ENCODE measurements around the gene CCDC106. TPM values are rescaled to one million over a fixed set of nuclear protein-coding genes. Genes with fewer than 3 reads are reported as not detected.

CCDC106 gene
- total and polyA plus RNA-seq, 2 experiments from 2014 or later, result 12.0 to 15.2 TPM

DNA sequence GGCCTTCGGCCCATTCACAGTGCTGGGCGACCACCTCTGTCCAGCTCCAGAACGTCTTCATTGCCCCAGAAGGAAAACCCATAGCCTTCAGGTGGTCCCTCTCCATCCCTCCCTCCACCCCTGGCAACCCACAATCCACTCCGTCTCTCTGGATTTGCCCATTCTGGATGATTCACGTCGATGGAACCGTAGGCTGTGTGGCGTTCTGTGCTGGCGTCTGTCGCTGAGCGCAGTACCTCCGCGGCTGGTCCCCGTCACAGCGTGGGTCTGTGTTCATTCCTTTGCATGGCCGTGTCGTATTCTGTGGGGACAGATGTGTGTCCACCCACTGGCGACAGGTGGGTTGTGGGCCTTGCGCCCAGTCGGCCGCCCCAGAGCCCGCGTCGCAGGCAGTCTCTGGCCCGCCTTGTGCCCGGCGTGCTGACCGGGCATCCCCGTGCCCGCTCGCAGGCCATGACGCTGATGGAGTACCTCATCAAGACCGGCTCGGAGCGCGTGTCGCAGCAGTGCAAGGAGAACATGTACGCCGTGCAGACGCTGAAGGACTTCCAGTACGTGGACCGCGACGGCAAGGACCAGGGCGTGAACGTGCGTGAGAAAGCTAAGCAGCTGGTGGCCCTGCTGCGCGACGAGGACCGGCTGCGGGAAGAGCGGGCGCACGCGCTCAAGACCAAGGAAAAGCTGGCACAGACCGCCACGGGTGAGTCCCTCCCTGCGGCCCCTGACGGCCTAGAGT is 37.1 kb downstream of the CCDC106 start:
- Histone ChIP-seq H4K20me1 (ENCODE audit: insufficient read depth) (0 out of 2 replicates have a peak, but pooled peaks cover 5% of the 10 kb centered on the region), H3K4me2 (ENCODE audit: unreplicated experiment) (no peak overlapping the region), H3K79me2 (ENCODE audit: insufficient read depth) (peaks cover 83% of the 10 kb centered on the region), H3K27ac (no peak overlapping the region), H3K9ac (no peak overlapping the region), H3K9me2 (ENCODE audit: insufficient read depth) (no peaks in the 10 kb centered on the region), H3F3A (ENCODE audit: insufficient read depth) (peaks cover 12% of the 10 kb centered on the region), H2AFZ (no peak overlapping the region), H3K27me3 (replicated peaks; ENCODE audit: insufficient read depth) (no peaks in the 10 kb centered on the region), H3K4me3 (no peak overlapping the region), H3K36me3 (ENCODE audit: low read depth) (peaks cover 4% of the 10 kb centered on the region; the same call in 1 of the 2 replicates), H3K9me3 (ENCODE audit: low read depth) (no peaks in the 10 kb centered on the region), H3K4me1 (ENCODE audit: insufficient read depth) (peaks cover 9% of the 10 kb centered on the region; the same call in 1 of the 2 replicates)
- DNase-seq, result no peak
- 94 to 96% methylated on average over 48 to 60 of the region's 60 CpGs for WGBS, 2 experiments (ENCODE audit: low coverage in 1 of 2, low lambda C conversion rate in 2 of 2, missing lambda C conversion rate in 2 of 2)
- in situ Hi-C loops (cut with MboI), result no loop called here
- TF ChIP-seq EZH2 (IDR thresholded peaks at IDR 0.05; ENCODE audit: insufficient read depth, poor library complexity, severe bottlenecking) (no peak), EZH2phosphoT487 (IDR thresholded peaks at IDR 0.05; ENCODE audit: insufficient read depth, low read depth) (no peak)

DNA sequence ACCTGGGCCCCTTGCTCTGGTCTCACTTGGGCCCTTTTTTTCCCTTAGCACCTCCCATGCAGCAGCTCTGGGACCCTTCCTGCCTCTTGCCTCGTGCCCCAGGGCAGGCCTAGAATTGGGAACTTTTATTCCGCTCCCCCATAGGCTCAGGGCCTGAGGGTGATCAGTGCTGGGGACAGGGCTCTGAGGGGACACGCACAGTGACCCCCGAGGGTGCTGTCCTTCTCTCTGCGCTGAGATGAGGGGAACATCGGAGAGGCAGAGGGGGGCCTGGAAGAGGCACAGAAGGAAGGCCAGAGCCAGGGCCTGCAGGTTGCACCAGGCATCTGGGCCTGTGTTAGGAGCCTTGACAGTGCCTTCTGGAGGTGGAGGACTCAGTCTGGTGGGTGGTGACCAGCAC is 37.8 kb downstream of the CCDC106 start:
- H3K9ac ChIP-seq, result no peak overlapping the region
- DNase-seq, result no peak
- H4K20me1 ChIP-seq (ENCODE audit: insufficient read depth), result 0 out of 2 replicates have a peak, but pooled peaks cover 5% of the 10 kb centered on the region
- H3K36me3 ChIP-seq (ENCODE audit: low read depth), result peaks cover 4% of the 10 kb centered on the region; the same call in 1 of the 2 replicates
- TF ChIP-seq EZH2phosphoT487 (IDR thresholded peaks at IDR 0.05; ENCODE audit: insufficient read depth, low read depth) (no peak), EZH2 (IDR thresholded peaks at IDR 0.05; ENCODE audit: insufficient read depth, poor library complexity, severe bottlenecking) (no peak)
- H3K79me2 ChIP-seq (ENCODE audit: insufficient read depth), result peaks cover 77% of the 10 kb centered on the region
- H3K9me2 ChIP-seq (ENCODE audit: insufficient read depth), result no peaks in the 10 kb centered on the region
- no peaks in the 10 kb centered on the region for H3K9me3 ChIP-seq (ENCODE audit: low read depth)
- no peak overlapping the region for H3K4me3 ChIP-seq
- in situ Hi-C loops (cut with MboI), result no loop called here
- WGBS, 2 experiments (ENCODE audit: low coverage in 1 of 2, low lambda C conversion rate in 2 of 2, missing lambda C conversion rate in 2 of 2), result 86 to 88% methylated on average over 6 of the region's 6 CpGs
- H3F3A ChIP-seq (ENCODE audit: insufficient read depth), result peaks cover 12% of the 10 kb centered on the region
- H2AFZ ChIP-seq, result no peak overlapping the region
- peaks cover 9% of the 10 kb centered on the region; the same call in 1 of the 2 replicates for H3K4me1 ChIP-seq (ENCODE audit: insufficient read depth)
- H3K4me2 ChIP-seq (ENCODE audit: unreplicated experiment), result no peak overlapping the region
- no peaks in the 10 kb centered on the region for H3K27me3 ChIP-seq (replicated peaks; ENCODE audit: insufficient read depth)
- H3K27ac ChIP-seq, result no peak overlapping the region

DNA sequence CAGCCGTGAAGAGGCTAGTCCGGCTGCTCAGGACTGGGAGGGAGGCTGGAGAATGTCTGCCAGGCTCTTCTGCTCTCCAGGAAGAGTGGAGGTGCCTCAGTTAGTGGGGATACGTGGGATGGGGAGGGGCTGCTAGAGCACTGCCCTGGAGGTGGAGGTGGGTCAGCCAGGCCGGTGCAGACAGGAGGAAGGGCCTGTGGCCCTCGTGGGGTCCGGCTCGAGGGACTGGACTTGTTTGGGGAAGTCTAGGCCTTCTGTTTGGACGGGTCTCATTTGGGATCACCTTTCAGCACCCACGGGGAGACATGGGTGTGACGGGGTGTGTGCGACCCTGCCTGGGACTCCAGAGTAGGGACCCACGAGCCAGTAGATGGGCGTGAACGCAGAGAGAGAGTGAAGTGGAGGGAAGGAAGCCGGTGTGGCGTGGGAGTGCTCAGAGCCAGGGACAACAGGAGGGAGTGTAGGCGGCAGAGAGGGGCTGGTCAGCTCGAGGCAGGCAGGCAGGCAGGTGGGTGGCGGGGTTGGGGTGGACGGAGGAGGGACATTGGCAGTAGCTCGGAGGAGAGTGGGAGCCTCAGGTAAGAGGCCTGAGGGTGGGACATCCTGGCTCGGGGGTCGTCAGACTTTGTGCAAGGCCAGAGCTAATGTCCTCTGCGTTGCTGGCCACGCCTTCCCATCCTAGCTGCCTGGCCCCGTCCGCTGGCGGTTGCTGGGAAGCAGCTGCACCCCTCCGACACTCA is 38.5 kb downstream of the CCDC106 start:
- Histone ChIP-seq H3F3A (ENCODE audit: insufficient read depth) (peaks cover 8% of the 10 kb centered on the region), H3K4me2 (ENCODE audit: unreplicated experiment) (no peak overlapping the region), H3K27ac (no peak overlapping the region), H3K9me3 (ENCODE audit: low read depth) (no peaks in the 10 kb centered on the region), H3K4me1 (ENCODE audit: insufficient read depth) (peaks cover 6% of the 10 kb centered on the region; the same call in 1 of the 2 replicates), H3K36me3 (ENCODE audit: low read depth) (peaks cover 4% of the 10 kb centered on the region; the same call in 1 of the 2 replicates), H3K4me3 (no peak overlapping the region), H3K9ac (no peak overlapping the region), H2AFZ (no peak overlapping the region), H3K9me2 (ENCODE audit: insufficient read depth) (no peaks in the 10 kb centered on the region), H4K20me1 (ENCODE audit: insufficient read depth) (no peaks in the 10 kb centered on the region), H3K79me2 (ENCODE audit: insufficient read depth) (peaks cover 69% of the 10 kb centered on the region), H3K27me3 (replicated peaks; ENCODE audit: insufficient read depth) (no peaks in the 10 kb centered on the region)
- 93 to 95% methylated on average over 23 to 29 of the region's 29 CpGs for WGBS, 2 experiments (ENCODE audit: low coverage in 1 of 2, low lambda C conversion rate in 2 of 2, missing lambda C conversion rate in 2 of 2)
- DNase-seq, result no peak
- TF ChIP-seq EZH2phosphoT487 (IDR thresholded peaks at IDR 0.05; ENCODE audit: insufficient read depth, low read depth) (no peak), EZH2 (IDR thresholded peaks at IDR 0.05; ENCODE audit: insufficient read depth, poor library complexity, severe bottlenecking) (no peak)
- in situ Hi-C loops (cut with MboI), result no loop called here

DNA sequence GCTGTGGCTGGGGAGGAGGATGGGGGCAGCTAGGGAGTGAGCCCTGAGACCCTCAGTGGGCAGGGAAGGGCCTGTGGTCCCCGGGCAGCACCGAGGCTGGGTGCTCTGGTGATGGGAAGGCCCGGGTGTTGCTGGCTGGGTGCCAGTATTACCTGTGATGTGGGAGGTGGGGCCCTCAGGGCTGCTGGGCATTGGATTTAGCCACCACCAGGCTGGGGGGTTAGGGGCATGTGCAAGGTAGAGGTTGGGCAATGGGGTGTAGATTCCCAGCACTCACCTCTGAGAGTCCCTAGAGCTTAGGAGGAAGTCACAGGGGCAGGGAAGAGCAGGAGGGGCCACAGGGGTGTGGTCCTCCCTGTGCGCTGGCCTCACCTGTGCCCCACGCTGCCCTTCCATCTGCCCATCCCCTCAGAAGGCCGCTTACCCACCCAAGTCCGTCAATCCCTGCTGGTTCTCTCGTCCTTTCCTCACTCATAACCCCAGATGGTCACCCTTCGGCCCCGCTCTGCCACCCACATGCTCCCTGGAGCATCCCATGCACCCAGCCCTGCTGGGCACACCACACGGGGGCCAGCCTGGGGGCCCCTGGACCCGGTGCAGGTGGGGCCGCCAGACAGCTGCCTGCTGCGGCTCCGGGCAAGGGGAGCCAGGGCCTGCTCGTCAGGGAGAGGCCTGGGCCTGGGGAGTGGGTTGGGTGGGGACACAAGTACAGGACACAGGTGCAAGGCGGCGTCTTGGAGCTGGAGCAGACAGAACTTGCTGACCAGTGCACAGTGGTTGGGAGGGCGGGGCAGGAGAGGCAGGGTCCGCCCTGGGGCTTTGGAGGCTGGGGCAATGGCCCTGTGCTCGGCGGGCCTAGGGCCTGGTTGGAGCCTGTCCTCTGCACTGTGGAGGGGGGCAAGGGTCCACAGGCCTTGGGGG is 39.5 kb downstream of the CCDC106 start:
- in situ Hi-C loops (cut with MboI), result no loop called here
- 88 to 90% methylated on average over 18 to 21 of the region's 22 CpGs for WGBS, 2 experiments (ENCODE audit: low coverage in 1 of 2, low lambda C conversion rate in 2 of 2, missing lambda C conversion rate in 2 of 2)
- H3K27ac ChIP-seq, result no peak overlapping the region

More for the DNA sequence above, 39.5 kb downstream of the CCDC106 start:
- Histone ChIP-seq H3K27me3 (replicated peaks; ENCODE audit: insufficient read depth) (no peaks in the 10 kb centered on the region), H3F3A (ENCODE audit: insufficient read depth) (no peaks in the 10 kb centered on the region), H3K79me2 (ENCODE audit: insufficient read depth) (peaks cover 59% of the 10 kb centered on the region), H4K20me1 (ENCODE audit: insufficient read depth) (no peaks in the 10 kb centered on the region), H3K4me3 (no peak overlapping the region), H2AFZ (no peak overlapping the region), H3K4me2 (ENCODE audit: unreplicated experiment) (no peak overlapping the region), H3K36me3 (ENCODE audit: low read depth) (no peaks in the 10 kb centered on the region; the same call in 1 of the 2 replicates), H3K9ac (no peak overlapping the region), H3K9me2 (ENCODE audit: insufficient read depth) (no peaks in the 10 kb centered on the region), H3K9me3 (ENCODE audit: low read depth) (no peaks in the 10 kb centered on the region), H3K4me1 (ENCODE audit: insufficient read depth) (no peaks in the 10 kb centered on the region)
- no peak for TF ChIP-seq EZH2 (IDR thresholded peaks at IDR 0.05; ENCODE audit: insufficient read depth, poor library complexity, severe bottlenecking)
- DNase-seq, result no peak

Measured in GM23248 (cell line).